CD4-positive, CD25-positive, alpha-beta regulatory T cell (primary cell): ENCODE measurements around the gene GNG13. TPM values are rescaled to one million over a fixed set of nuclear protein-coding genes. Genes with fewer than 3 reads are reported as not detected.

Experiments
- ATAC-seq, 2 donors: fragments of 150-1000 bp; cut with Tn5 transposase; one replicate each; pipeline ENCODE4 v1.10.0; 2021; ENCODE audit warnings: low read depth in 2 of 2, moderate number of reproducible peaks in 2 of 2, moderate library complexity in 1 of 2
- DNase-seq, 3 donors: peaks; one replicate each; pipeline versions ENCODE4 v3.0.0 to v3.0.0-alpha.2; 2012 to 2022; ENCODE audit warnings: mixed read lengths in 1 of 3
- H3K27ac ChIP-seq: one replicate; pipeline ENCODE4 v1.7.0; 2013; ENCODE audit warnings: mild to moderate bottlenecking, low read length; ENCODE audit not compliant: insufficient read depth, poor library complexity, severe bottlenecking
- H3K27me3 ChIP-seq: one replicate; pipeline ENCODE4 v1.7.0; 2013; ENCODE audit warnings: low read length; ENCODE audit not compliant: control insufficient read depth, insufficient read depth
- H3K36me3 ChIP-seq: one replicate; pipeline ENCODE4 v1.7.0; 2013; ENCODE audit warnings: mild to moderate bottlenecking, low read length, moderate library complexity; ENCODE audit not compliant: control insufficient read depth, insufficient read depth
- H3K4me1 ChIP-seq: 2 replicates; pipeline ENCODE4 v1.7.0; 2013; ENCODE audit warnings: mild to moderate bottlenecking, low read length; ENCODE audit not compliant: insufficient read depth, control insufficient read depth, poor library complexity, severe bottlenecking
- H3K4me3 ChIP-seq: one replicate; pipeline ENCODE4 v1.7.0; 2013; ENCODE audit warnings: low read depth, mild to moderate bottlenecking, low read length, moderate library complexity
- H3K9me3 ChIP-seq, 2 experiments: 1 replicate in 1 of 2; 2 replicates in 1 of 2; pipeline ENCODE4 v1.7.0; 2013; ENCODE audit warnings: low read length in 2 of 2, mild to moderate bottlenecking in 1 of 2, moderate library complexity in 1 of 2; ENCODE audit not compliant: control insufficient read depth in 2 of 2
- H3K27ac Mint-ChIP-seq, 3 donors: one replicate each; pipeline ENCODE4 v1.8.0; 2020 to 2022; ENCODE audit warnings: mild to moderate bottlenecking in 3 of 3, mixed read lengths in 3 of 3, moderate library complexity in 2 of 3
- H3K27me3 Mint-ChIP-seq: one replicate; pipeline ENCODE4 v1.8.0; 2022; ENCODE audit warnings: mild to moderate bottlenecking, mixed read lengths
- H3K36me3 Mint-ChIP-seq: one replicate; pipeline ENCODE4 v1.8.0; 2020; ENCODE audit warnings: mixed read lengths
- H3K4me1 Mint-ChIP-seq, 4 donors: one replicate each; pipeline ENCODE4 v1.8.0; 2020 to 2022; ENCODE audit warnings: mixed read lengths in 4 of 4, mild to moderate bottlenecking in 1 of 4
- H3K4me3 Mint-ChIP-seq, 4 donors: one replicate each; pipeline ENCODE4 v1.8.0; 2020 to 2022; ENCODE audit warnings: mild to moderate bottlenecking in 4 of 4, mixed read lengths in 4 of 4, moderate library complexity in 3 of 4
- H3K9me3 Mint-ChIP-seq, 7 donors: one replicate each; pipeline ENCODE4 v1.8.0; 2020 to 2022; ENCODE audit warnings: mixed read lengths in 7 of 7, mild to moderate bottlenecking in 3 of 7, moderate library complexity in 2 of 7
- polyA plus RNA-seq, 4 donors: library from polyadenylated mRNA; unstranded; fragments of 300-500 nt; fragmentation: Illumina TruSeq; gene quantifications; one replicate each; pipeline ENCODE4 v1.2.3, GENCODE V29; 2021
- total RNA-seq: library from RNA; stranded (reverse); gene quantifications from one replicate; pipeline ENCODE4 v1.2.3, GENCODE V29; 2022

Gene GNG13
- total and polyA plus RNA-seq, 5 donors from 2014 or later = not detected

GRCh38 chr16:774086-775001 lies 26.2 kb downstream of the GNG13 start:
- no peak overlapping the region for H3K27ac ChIP-seq

GRCh38 chr16:772959-773358 lies 27.6 kb downstream of the GNG13 start:
- Mint-ChIP-seq H3K27ac (no peak overlapping the region), H3K9me3 (peaks cover 0 to 1% (median 0%) of the 10 kb centered on the region in 7 donors), H3K4me3 (no peak overlapping the region), H3K36me3 (no peaks in the 10 kb centered on the region), H3K27me3 (no peaks in the 10 kb centered on the region), H3K4me1 (no peaks in the 10 kb centered on the region)
- H3K27me3 ChIP-seq = no peaks in the 10 kb centered on the region
- H3K36me3 ChIP-seq = no peaks in the 10 kb centered on the region
- no peak overlapping the region for H3K27ac ChIP-seq
- no peaks in the 10 kb centered on the region for H3K4me1 ChIP-seq
- ATAC-seq (peak in 1 of 2 donors; percentile 11), DNase-seq (no peak)
- H3K9me3 ChIP-seq = no peaks in the 10 kb centered on the region
- H3K4me3 ChIP-seq = no peak overlapping the region

More at GRCh38 chr16:774086-775001, 26.2 kb downstream of the GNG13 start:
- Histone ChIP-seq H3K4me1 (no peaks in the 10 kb centered on the region), H3K4me3 (no peak overlapping the region), H3K27me3 (no peaks in the 10 kb centered on the region), H3K9me3 (no peaks in the 10 kb centered on the region), H3K36me3 (no peaks in the 10 kb centered on the region)
- Mint-ChIP-seq H3K4me1 (no peaks in the 10 kb centered on the region), H3K36me3 (no peaks in the 10 kb centered on the region), H3K9me3 (no peaks in the 10 kb centered on the region), H3K27me3 (no peaks in the 10 kb centered on the region), H3K27ac (no peak overlapping the region), H3K4me3 (no peak overlapping the region)
- ATAC-seq (no peak), DNase-seq (no peak)

- H3K27ac ChIP-seq = no peak overlapping the region
- ATAC-seq = no peak
- H3K36me3 ChIP-seq = no peaks in the 10 kb centered on the region
- DNase-seq = no peak
- H3K4me3 ChIP-seq = no peak overlapping the region
- H3K9me3 ChIP-seq = no peaks in the 10 kb centered on the region
- H3K27me3 ChIP-seq = no peaks in the 10 kb centered on the region
- no peak overlapping the region for H3K27ac Mint-ChIP-seq
- H3K36me3 Mint-ChIP-seq = no peaks in the 10 kb centered on the region
- no peaks in the 10 kb centered on the region for H3K4me1 Mint-ChIP-seq
- peaks cover 0 to 1% (median 0%) of the 10 kb centered on the region in 7 donors for H3K9me3 Mint-ChIP-seq
- no peak overlapping the region for H3K4me3 Mint-ChIP-seq
- no peaks in the 10 kb centered on the region for H3K4me1 ChIP-seq
- H3K27me3 Mint-ChIP-seq = no peaks in the 10 kb centered on the region
Measured at GRCh38 chr16:770411-770810, 30.1 kb downstream of the GNG13 start.

DNA sequence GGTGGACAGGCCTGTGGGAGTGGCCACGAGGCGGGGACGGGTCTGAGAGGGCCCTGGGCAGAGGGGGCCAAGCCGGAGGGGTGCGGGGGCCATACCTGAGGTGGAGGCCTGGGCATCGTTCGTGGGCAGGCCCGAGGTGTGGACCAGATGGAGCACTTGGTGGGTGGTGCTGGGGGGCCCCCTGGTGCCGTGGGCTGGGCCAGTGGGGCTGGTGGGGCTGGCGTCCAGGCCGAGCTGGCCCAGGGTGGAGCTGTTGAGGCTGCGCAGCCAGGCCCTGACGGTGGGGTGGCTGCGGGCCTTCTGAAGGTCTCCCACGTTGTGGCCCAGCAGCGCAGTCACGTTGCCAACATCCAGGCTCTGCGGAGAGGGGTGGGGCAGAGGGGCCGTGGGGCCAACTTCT lies 30.6 kb downstream of the GNG13 start:
- ATAC-seq (no peak), DNase-seq (no peak)
- Histone ChIP-seq H3K27me3 (no peaks in the 10 kb centered on the region), H3K4me1 (no peaks in the 10 kb centered on the region), H3K4me3 (no peak overlapping the region), H3K36me3 (no peaks in the 10 kb centered on the region), H3K9me3 (no peaks in the 10 kb centered on the region), H3K27ac (no peak overlapping the region)
- peaks cover 0 to 1% (median 0%) of the 10 kb centered on the region in 7 donors for H3K9me3 Mint-ChIP-seq
- no peak overlapping the region for H3K27ac Mint-ChIP-seq
- no peak overlapping the region for H3K4me3 Mint-ChIP-seq
- H3K4me1 Mint-ChIP-seq = no peaks in the 10 kb centered on the region
- H3K36me3 Mint-ChIP-seq = no peaks in the 10 kb centered on the region
- no peaks in the 10 kb centered on the region for H3K27me3 Mint-ChIP-seq

- H3K36me3 ChIP-seq = no peaks in the 10 kb centered on the region
Measured at GRCh38 chr16:769184-769784, 31.2 kb downstream of the GNG13 start.

GRCh38 chr16:768428-768827 lies 32.1 kb downstream of the GNG13 start:
- no peak for ATAC-seq

More at GRCh38 chr16:769184-769784, 31.2 kb downstream of the GNG13 start:
- Mint-ChIP-seq H3K27me3 (no peaks in the 10 kb centered on the region), H3K27ac (no peak overlapping the region), H3K9me3 (peaks cover 0 to 1% (median 0%) of the 10 kb centered on the region in 7 donors), H3K36me3 (no peaks in the 10 kb centered on the region), H3K4me3 (no peak overlapping the region), H3K4me1 (no peaks in the 10 kb centered on the region)
- no peaks in the 10 kb centered on the region for H3K4me1 ChIP-seq
- H3K27ac ChIP-seq = no peak overlapping the region
- ATAC-seq (no peak), DNase-seq (no peak)
- H3K27me3 ChIP-seq = no peaks in the 10 kb centered on the region
- H3K4me3 ChIP-seq = no peak overlapping the region
- no peaks in the 10 kb centered on the region for H3K9me3 ChIP-seq

DNA sequence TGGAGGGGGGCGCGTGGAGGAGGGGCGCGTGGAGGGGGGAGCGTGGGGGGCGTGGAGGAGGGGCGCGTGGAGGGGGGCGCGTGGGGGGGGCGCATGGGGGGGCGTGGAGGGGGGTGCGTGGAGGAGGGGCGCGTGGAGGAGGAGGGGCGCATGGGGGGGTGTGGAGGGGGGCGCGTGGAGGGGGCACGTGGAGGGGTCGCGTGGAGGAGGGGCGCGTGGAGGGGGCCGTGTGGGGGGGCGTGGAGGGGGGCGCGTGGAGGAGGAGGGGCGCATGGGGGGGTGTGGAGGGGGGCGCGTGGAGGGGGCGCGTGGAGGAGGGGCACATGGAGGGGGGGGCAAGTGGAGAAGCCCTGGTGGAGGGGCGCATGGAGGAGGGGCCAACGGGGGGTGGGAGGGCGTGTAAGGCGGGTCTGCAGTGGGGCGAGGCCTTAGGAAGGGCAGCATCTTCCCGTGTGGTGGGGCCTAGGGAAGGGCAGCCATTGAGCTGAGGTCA lies 32.7 kb downstream of the GNG13 start:
- Mint-ChIP-seq H3K4me3 (no peak overlapping the region), H3K27me3 (no peaks in the 10 kb centered on the region)
- DNase-seq = no peak

More at GRCh38 chr16:768428-768827, 32.1 kb downstream of the GNG13 start:
- Histone ChIP-seq H3K36me3 (no peaks in the 10 kb centered on the region), H3K9me3 (no peaks in the 10 kb centered on the region), H3K27me3 (no peaks in the 10 kb centered on the region), H3K27ac (no peak overlapping the region), H3K4me3 (no peak overlapping the region), H3K4me1 (no peaks in the 10 kb centered on the region)
- peaks cover 0 to 1% (median 0%) of the 10 kb centered on the region in 7 donors for H3K9me3 Mint-ChIP-seq
- H3K27me3 Mint-ChIP-seq = no peaks in the 10 kb centered on the region
- no peaks in the 10 kb centered on the region for H3K4me1 Mint-ChIP-seq
- H3K36me3 Mint-ChIP-seq = no peaks in the 10 kb centered on the region
- no peak overlapping the region for H3K4me3 Mint-ChIP-seq
- no peak overlapping the region for H3K27ac Mint-ChIP-seq
- no peak for DNase-seq

More for the DNA sequence above, 32.7 kb downstream of the GNG13 start:
- Histone ChIP-seq H3K4me1 (no peaks in the 10 kb centered on the region), H3K9me3 (no peaks in the 10 kb centered on the region), H3K36me3 (no peaks in the 10 kb centered on the region), H3K27ac (no peak overlapping the region), H3K4me3 (no peak overlapping the region), H3K27me3 (no peaks in the 10 kb centered on the region)
- H3K4me1 Mint-ChIP-seq = no peaks in the 10 kb centered on the region
- peaks cover 0 to 1% (median 0%) of the 10 kb centered on the region in 7 donors for H3K9me3 Mint-ChIP-seq
- ATAC-seq = no peak
- no peaks in the 10 kb centered on the region for H3K36me3 Mint-ChIP-seq
- no peak overlapping the region for H3K27ac Mint-ChIP-seq
